Measurements from ENCODE around the gene LY6G6F. TPM values are rescaled to one million over a fixed set of nuclear protein-coding genes. Genes with fewer than 3 reads are reported as not detected.
A peak's percentile ranks its signal among the peaks of the same experiment; 100 is the strongest.
"Not testable (repeated sequence)": the region's sequence is repeated elsewhere in the genome, so short reads cannot be mapped to it uniquely, and the experiment has no call there.

Gene LY6G6F
- polyA plus RNA-seq, 6 donors from 2014 or later = 0.60 to 1.8 (median 0.75) TPM; not detected in 3

DNA sequence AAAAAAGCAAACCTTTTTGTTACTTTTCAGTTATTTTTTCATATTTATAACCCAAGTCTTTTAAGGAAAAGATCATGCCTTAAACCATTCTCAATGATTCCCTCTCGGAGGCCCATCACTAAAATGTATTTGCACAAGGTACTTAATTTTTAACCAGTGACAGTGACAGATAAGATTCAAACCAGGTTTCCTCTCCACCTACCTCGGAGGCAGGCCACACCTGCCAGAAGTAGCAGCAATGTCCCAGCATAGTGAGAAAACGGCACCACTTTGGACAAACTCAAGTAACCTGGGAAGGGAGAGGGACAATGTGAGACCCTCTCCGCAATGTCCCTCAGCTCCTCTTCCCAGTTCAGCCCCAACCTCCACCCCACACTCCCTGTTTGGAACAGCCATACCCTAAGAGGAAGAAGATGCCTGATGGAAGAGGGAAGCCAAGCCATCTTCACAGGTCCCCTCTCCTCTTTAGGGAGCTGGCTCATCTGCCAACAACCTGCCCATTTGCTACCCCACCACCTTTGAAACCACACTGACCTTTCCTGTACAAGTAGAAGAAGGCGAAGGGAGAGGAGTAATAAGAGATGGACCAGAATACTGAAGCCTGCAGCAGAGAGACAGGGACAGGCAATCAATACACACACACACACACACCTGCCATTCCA, 5.8 kb upstream of the LY6G6F start:
- H3K4me3 Mint-ChIP-seq = peak overlapping the region in 7 of 8 donors; percentile 24 to 100 (median 97)
- H3K36me3 Mint-ChIP-seq = peaks cover 6 to 12% of the 10 kb centered on the region in 2 donors
- DNase-seq (no peak), ATAC-seq (ENCODE audit: low read depth in 2 of 2) (no peak)
- H3K27ac Mint-ChIP-seq = peak overlapping the region in 4 of 6 donors; percentile 37 to 97 (median 75)
- no peaks in the 10 kb centered on the region for H3K9me3 Mint-ChIP-seq
- H3K4me1 Mint-ChIP-seq = peaks cover 28 to 46% (median 33%) of the 10 kb centered on the region in 3 donors
- no peaks in the 10 kb centered on the region for H3K27me3 Mint-ChIP-seq

DNA sequence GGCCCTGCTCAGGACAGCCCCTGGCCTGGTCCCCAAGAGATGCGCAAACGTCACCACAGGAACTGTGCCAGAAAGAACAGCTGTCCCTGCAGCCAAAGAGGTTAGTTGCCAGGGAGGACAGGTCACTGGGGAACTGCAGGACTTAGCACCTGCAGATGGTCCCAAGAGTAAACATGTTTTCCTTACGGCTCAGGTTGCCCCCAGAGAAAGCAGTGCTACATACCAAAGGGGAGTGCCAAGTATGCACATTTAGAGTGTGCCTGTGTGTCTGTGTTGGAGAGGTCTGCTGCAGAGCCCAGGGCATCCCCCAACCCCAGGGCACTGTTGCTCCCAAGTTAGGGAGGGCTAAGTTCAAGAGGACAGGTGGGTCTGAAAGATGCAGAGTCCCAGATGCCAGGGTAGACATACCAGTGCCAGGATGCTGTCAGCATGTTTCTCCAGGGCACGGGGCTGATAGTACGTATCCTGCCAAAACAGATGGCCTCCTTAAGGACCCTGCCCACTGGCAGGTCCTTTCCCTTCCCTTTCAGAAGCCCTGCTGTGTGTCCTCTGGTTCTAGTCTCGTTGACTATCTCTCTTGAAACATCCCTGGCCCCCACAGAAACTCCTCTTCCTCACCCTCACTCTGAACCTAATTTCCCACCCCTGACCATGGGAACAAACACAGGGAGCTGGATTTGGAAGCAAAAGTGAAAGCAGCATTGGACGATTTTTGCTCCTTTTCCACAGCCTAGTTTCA, 4.8 kb upstream of the LY6G6F start:
- peak overlapping the region; percentile 96 to 100 (median 98) for H3K4me3 Mint-ChIP-seq
- H3K27me3 Mint-ChIP-seq = no peaks in the 10 kb centered on the region
- H3K4me1 Mint-ChIP-seq = peaks cover 28 to 46% (median 33%) of the 10 kb centered on the region in 3 donors
- peak overlapping the region in 5 of 6 donors; percentile 93 to 99 (median 98) for H3K27ac Mint-ChIP-seq
- peaks cover 6 to 12% of the 10 kb centered on the region in 2 donors for H3K36me3 Mint-ChIP-seq
- H3K9me3 Mint-ChIP-seq = no peaks in the 10 kb centered on the region
- ATAC-seq (ENCODE audit: low read depth in 2 of 2) = no peak
- DNase-seq = no peak

DNA sequence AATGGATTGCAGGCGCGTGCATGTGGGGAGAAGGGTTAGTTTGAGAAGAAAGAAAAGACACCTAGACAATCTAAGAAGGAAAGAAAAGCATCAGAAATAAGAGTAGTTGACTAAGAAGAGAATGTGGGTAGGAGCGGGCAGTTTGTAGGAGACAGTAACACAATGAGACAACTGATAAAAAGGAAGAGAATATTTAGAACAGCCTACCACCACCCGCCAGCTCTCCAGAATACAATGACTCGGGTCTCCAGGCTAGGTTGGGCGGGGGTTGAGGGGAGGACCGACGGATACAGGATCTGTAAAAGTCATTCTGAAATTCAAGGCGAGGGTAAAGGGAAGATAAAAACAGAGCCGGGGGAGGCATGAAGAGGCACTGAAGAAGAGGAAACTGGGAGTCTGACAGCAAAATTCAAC, 4.3 kb upstream of the LY6G6F start:
- DNase-seq = no peak
- peak overlapping the region; percentile 96 to 100 (median 98) for H3K4me3 Mint-ChIP-seq
- peak overlapping the region; percentile 91 to 99 (median 98) for H3K27ac Mint-ChIP-seq
- no peak for ATAC-seq (ENCODE audit: low read depth in 2 of 2)
- H3K4me1 Mint-ChIP-seq = peaks cover 25 to 46% (median 33%) of the 10 kb centered on the region in 3 donors
- H3K9me3 Mint-ChIP-seq = no peaks in the 10 kb centered on the region
- H3K36me3 Mint-ChIP-seq = peaks cover 6 to 11% of the 10 kb centered on the region in 2 donors
- H3K27me3 Mint-ChIP-seq = no peaks in the 10 kb centered on the region

DNA sequence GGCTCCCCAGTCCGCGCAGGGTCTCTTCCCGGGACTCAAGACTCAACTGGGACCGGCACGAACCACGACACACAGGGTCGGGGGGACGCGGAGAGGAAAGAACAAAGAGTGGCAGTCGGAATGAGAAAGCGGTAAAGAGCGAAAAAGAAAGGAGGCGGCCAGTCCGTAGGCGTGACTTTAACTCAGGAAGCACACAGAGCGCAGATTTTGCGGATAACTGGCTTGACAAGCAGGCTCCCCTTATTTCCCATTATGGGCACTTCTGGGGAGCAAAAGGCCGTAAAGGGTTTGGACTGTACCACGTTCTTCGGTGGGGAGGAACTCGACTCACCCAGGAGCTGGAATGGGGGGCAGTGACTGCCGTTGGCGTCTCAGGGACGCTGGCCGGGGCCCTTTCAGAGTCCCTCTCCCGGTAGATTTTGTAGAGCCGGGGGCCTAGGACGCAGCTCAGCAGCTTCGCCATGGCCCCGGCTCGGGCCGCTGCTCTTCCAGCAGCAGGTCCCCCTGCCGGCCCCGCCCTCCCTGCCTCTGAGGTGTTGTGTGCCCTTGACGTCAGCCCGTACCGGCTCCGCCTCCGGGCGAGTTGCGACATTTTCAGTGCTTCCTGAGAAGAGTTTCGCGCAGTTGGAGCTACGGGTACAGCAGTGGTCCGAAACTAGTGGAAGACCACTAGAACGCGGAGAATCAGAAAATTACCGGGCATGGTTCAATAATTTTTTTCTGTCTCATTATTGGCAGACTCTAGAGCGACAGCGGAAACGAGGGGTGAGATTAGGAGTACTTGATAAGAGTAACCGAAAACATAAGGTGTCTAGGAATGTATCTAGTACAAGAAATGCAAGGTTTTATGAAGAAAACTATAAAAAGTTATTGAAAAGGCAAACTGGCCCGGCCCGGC, 3.6 kb upstream of the LY6G6F start, which contains the start of gene ABHD16A:
TSS of gene ABHD16A (minus strand) at position 506 of the 898 bp plus-strand sequence. CDS start at position 463, 43 bp downstream.
- H3K4me3 Mint-ChIP-seq = peak within 1 kb of the TSS; percentile 96 to 100 (median 98)
- peak; percentile 98 for DNase-seq
- peaks cover 1 to 5% of the 10 kb centered on the region in 2 donors for H3K36me3 Mint-ChIP-seq
- ATAC-seq (ENCODE audit: low read depth in 2 of 2) = peak; percentile 94 to 95
- H3K9me3 Mint-ChIP-seq = no peaks in the 10 kb centered on the region
- H3K27ac Mint-ChIP-seq = peak within 1 kb of the TSS; percentile 91 to 99 (median 98)
- no peaks in the 10 kb centered on the region for H3K27me3 Mint-ChIP-seq
- peaks cover 22 to 41% (median 26%) of the 10 kb centered on the region in 3 donors for H3K4me1 Mint-ChIP-seq

DNA sequence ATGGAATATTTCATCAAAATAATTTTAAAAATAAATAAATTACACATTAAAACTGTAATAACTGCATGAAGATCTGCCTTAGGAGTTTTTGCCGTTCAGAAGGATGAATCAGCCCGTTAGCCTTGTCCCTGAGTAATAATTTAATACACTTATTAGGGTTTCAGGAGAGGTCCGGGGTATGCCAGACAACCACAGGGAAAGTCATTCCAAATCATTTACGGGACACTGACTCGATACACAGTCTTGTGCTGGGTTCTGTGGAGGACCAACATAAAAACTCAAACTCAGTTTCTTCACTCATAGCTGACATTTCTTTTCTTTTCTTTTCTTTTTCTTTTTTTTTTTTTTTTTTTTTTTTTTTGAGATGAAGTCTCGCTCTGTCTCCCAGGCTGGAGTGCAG, 735 bp upstream of the LY6G6F start:
- ATAC-seq (ENCODE audit: low read depth in 2 of 2) = no peak

DNA sequence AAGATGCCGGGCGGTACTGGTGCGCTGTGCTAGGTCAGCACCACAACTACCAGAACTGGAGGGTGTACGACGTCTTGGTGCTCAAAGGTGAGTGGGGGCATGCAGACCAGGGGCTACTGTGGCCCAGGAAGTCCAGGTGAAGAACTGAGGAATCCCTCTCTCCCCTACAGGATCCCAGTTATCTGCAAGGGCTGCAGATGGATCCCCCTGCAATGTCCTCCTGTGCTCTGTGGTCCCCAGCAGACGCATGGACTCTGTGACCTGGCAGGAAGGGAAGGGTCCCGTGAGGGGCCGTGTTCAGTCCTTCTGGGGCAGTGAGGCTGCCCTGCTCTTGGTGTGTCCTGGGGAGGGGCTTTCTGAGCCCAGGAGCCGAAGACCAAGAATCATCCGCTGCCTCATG, 1.0 kb downstream of the LY6G6F start:
- no peaks in the 10 kb centered on the region for H3K9me3 Mint-ChIP-seq

More for the DNA sequence above, 735 bp upstream of the LY6G6F start:
- peaks cover 0 to 5% of the 10 kb centered on the region in 2 donors for H3K36me3 Mint-ChIP-seq
- no peak overlapping the region for H3K27ac Mint-ChIP-seq
- H3K27me3 Mint-ChIP-seq = no peaks in the 10 kb centered on the region
- DNase-seq = no peak
- H3K4me1 Mint-ChIP-seq = peaks cover 25 to 36% (median 29%) of the 10 kb centered on the region in 3 donors
- H3K9me3 Mint-ChIP-seq = no peaks in the 10 kb centered on the region
- H3K4me3 Mint-ChIP-seq = no peak overlapping the region

DNA sequence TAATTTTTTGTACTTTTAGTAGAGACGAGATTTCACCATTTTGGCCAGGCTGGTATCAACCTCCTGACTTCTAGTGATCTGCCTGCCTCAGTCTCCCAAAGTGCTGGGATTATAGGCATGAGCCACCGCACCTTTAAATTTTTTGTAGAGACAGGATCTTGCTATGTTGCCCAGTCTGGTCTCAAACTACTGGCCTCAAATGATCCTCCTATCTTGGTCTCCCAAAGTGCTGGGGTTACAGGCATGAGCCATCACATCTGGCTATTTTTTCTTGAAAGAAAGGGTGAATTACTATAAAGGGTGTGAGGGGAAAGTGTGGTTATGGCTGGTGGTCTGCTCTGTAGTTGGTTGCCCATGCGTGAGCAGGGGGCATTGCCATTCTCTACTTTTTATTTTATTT, 1.6 kb downstream of the LY6G6F start:
- H3K4me3 Mint-ChIP-seq = no peak overlapping the region
- no peak for ATAC-seq (ENCODE audit: low read depth in 2 of 2)
- no peak overlapping the region for H3K27ac Mint-ChIP-seq
- H3K27me3 Mint-ChIP-seq = peaks cover 0 to 6% (median 0%) of the 10 kb centered on the region in 3 donors
- no peaks in the 10 kb centered on the region for H3K9me3 Mint-ChIP-seq
- H3K4me1 Mint-ChIP-seq = peaks cover 21 to 28% (median 26%) of the 10 kb centered on the region in 3 donors
- DNase-seq = no peak
- H3K36me3 Mint-ChIP-seq = no peaks in the 10 kb centered on the region

More for the DNA sequence above, 1.0 kb downstream of the LY6G6F start:
- H3K36me3 Mint-ChIP-seq = peaks cover 0 to under 1% of the 10 kb centered on the region in 2 donors
- DNase-seq = no peak
- ATAC-seq (ENCODE audit: low read depth in 2 of 2) = no peak
- no peak overlapping the region for H3K27ac Mint-ChIP-seq
- no peak overlapping the region for H3K4me3 Mint-ChIP-seq
- H3K27me3 Mint-ChIP-seq = peaks cover 0 to under 1% (median 0%) of the 10 kb centered on the region in 3 donors
- H3K4me1 Mint-ChIP-seq = peaks cover 22 to 30% (median 28%) of the 10 kb centered on the region in 3 donors

DNA sequence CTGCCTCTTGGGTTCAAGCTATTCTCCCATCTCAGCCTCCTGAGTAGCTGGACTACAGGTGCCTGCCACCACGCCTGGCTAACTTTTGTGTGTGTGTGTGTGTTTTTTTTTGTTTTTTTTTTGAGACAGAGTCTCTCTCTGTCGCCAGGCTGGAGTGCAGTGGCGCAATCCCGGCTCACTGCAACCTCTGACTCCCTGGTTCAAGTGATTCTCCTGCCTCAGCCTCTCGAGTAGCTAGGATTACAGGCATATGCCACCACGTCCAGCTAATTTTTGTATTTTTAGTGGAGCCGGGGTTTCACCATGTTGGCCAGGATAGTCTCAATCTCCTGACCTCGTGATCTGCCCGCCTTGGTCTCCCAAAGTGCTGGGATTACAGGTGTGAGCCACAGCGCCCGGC, 2.5 kb downstream of the LY6G6F start:
- not testable (repeated sequence) for DNase-seq; H3K27me3 Mint-ChIP-seq; H3K27ac Mint-ChIP-seq; ATAC-seq (ENCODE audit: low read depth in 2 of 2); H3K36me3 Mint-ChIP-seq; H3K4me3 Mint-ChIP-seq; H3K9me3 Mint-ChIP-seq
- peaks cover 17 to 22% (median 20%) of the 10 kb centered on the region in 3 donors for H3K4me1 Mint-ChIP-seq

DNA sequence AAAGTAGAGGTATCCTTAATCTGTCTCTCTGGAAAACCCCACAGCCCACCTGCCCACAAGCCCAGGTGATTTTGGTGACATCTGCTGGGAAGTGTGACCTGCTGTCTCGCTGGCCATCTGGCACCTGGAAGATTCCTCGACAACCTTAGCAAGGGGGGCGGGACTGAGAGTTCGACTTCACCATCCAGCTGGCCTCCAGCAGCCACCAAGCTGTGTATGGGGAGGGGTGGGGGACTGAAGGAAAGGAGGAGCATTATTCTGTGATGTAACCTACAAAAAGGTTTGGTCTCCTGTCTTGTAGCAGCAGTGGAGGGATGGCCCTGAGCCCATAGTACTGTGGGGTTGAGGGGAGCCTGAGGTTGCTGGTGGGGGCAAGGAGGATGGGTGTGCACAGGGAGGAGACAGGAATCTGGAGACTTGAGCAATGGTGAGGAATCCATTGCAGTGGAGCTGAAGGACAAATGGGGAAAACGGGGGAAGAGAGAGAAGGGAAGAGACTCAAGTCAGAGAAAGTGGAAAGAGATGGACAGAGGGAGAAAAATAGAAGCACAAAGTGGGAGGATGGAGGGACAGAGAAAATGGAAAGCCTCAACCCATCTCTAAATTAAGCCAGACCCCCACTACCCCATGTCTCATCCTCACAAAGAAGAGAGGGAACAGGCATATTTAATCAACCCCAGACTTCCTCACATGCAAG, 4.0 kb downstream of the LY6G6F start:
- peak overlapping the region in 3 of 8 donors; percentile 10 to 31 (median 29) for H3K4me3 Mint-ChIP-seq
- H3K27ac Mint-ChIP-seq = peak overlapping the region in 3 of 6 donors; percentile 8 to 89 (median 47)
- H3K36me3 Mint-ChIP-seq = no peaks in the 10 kb centered on the region

DNA sequence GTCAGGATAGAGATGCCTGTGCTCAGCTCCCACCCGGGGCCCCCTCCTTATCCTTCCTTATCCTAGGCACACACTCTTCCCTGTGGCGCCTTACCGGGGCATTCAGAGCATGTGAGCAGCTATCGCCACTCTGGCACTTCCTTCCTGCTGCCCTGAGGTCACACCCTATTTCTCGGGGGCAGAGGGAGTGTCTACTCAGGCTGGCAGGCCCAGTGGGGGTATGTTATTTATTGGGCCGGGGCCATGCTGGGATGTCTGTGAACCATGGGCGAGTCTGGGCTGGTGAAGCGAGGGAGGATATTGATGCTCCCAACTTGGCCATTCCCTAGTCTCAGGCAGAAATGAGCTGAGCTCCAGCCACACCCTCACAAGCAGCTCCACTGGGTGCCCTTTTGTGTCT, 4.6 kb downstream of the LY6G6F start:
- ATAC-seq (ENCODE audit: low read depth in 2 of 2) = no peak
- H3K27ac Mint-ChIP-seq = peak overlapping the region in 2 of 6 donors; percentile 56 to 87

More for the DNA sequence above, 4.0 kb downstream of the LY6G6F start:
- no peak for DNase-seq
- Mint-ChIP-seq H3K9me3 (no peaks in the 10 kb centered on the region), H3K4me1 (peaks cover 17 to 22% (median 20%) of the 10 kb centered on the region in 3 donors), H3K27me3 (peaks cover 0 to 8% (median 0%) of the 10 kb centered on the region in 3 donors)
- ATAC-seq (ENCODE audit: low read depth in 2 of 2) = no peak

DNA sequence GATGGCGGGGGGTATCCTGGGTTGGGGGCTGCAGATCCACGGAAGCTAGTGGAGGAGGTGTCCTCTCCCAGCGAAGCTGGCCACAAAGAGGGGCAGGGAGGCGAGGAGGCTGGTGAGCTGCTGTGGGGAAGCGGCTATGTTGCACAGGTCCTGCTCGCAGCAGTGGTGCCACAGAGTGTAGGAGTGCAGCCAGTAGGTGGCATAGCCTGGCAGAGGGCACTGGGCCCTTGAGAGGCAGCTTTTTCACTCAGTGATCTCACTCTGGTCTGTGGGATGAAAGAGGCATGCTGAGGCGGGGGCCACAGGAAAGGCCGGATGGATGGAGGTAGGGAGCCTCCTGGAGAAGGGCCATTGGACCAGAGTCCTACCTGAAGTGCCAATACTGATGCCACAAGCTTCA, 5.6 kb downstream of the LY6G6F start:
- Mint-ChIP-seq H3K27me3 (peaks cover 0 to 8% (median 0%) of the 10 kb centered on the region in 3 donors), H3K9me3 (no peaks in the 10 kb centered on the region), H3K27ac (peak overlapping the region in 2 of 6 donors; percentile 5 to 35), H3K4me1 (peaks cover 17 to 22% (median 20%) of the 10 kb centered on the region in 3 donors), H3K36me3 (no peaks in the 10 kb centered on the region), H3K4me3 (peak overlapping the region in 1 of 8 donors; percentile 17)
- ATAC-seq (ENCODE audit: low read depth in 2 of 2) (peak; percentile 87 to 88), DNase-seq (no peak)

More for the DNA sequence above, 4.6 kb downstream of the LY6G6F start:
- Mint-ChIP-seq H3K27me3 (peaks cover 0 to 8% (median 0%) of the 10 kb centered on the region in 3 donors), H3K4me1 (peaks cover 17 to 22% (median 20%) of the 10 kb centered on the region in 3 donors), H3K9me3 (no peaks in the 10 kb centered on the region), H3K4me3 (peak overlapping the region in 1 of 8 donors; percentile 35), H3K36me3 (no peaks in the 10 kb centered on the region)
- no peak for DNase-seq

DNA sequence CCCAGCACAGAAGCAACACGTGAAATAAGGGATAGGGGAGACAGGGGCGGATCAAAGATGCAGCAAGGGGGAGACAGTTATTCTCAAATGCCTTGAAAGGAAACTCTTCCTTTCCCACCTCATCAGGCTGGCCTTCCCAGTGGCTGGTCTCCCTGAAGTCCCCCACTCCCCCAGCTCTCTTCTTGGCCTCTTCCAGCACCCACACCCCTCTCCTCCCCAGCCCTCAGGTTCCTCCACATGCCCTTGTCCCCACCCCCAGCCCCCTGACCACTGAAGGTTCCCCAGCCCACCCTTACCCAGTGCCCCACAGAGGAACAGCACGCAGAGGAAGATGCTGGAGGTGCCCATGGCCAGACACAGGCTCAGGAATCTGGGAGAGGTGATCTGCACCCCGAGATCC, 6.8 kb downstream of the LY6G6F start:
- Mint-ChIP-seq H3K27ac (peak overlapping the region in 3 of 6 donors; percentile 47 to 86 (median 63)), H3K4me3 (no peak overlapping the region), H3K4me1 (peaks cover 17 to 22% (median 20%) of the 10 kb centered on the region in 3 donors), H3K27me3 (peaks cover 0 to 8% (median 0%) of the 10 kb centered on the region in 3 donors), H3K9me3 (no peaks in the 10 kb centered on the region), H3K36me3 (no peaks in the 10 kb centered on the region)
- ATAC-seq (ENCODE audit: low read depth in 2 of 2) = no peak
- no peak for DNase-seq
